ENCODE results near the gene NSMF. TPM values are rescaled to one million over a fixed set of nuclear protein-coding genes. Genes with fewer than 3 reads are reported as not detected.

NSMF gene
- total and polyA plus RNA-seq, 2 of the 4 experiments (the other 2 are of a cell fraction), result 7.7 to 40.9 TPM

GRCh38 chr9:137429974-137430722, 29.0 kb downstream of the NSMF start:
- Histone ChIP-seq H2AFZ (replicated peaks; ENCODE audit: low read length, poor library complexity) (no peak overlapping the region), H4K5ac (ENCODE audit: low read depth, low read length) (no peak overlapping the region), H3K9ac (ENCODE audit: low read depth, low read length) (no peak overlapping the region), H3K4ac (ENCODE audit: low read depth, low read length) (no peak overlapping the region), H2BK120ac (ENCODE audit: low read depth, low read length) (no peak overlapping the region), H3K27ac (ENCODE audit: insufficient read depth, low read length) (no peak overlapping the region), H3K56ac (ENCODE audit: extremely low read depth, insufficient read depth, low read length) (no peak overlapping the region), H3K9me1 (ENCODE audit: insufficient read depth, low read length) (no peaks in the 10 kb centered on the region), H4K91ac (ENCODE audit: insufficient read depth, low read depth, low read length) (no peak overlapping the region), H3K18ac (ENCODE audit: low read depth, low read length) (no peak overlapping the region), H3K4me1 (ENCODE audit: control insufficient read depth, insufficient read depth, low read length) (peaks cover 2% of the 10 kb centered on the region; the same call in 1 of the 2 replicates), H3K4me2 (ENCODE audit: low read depth, low read length) (no peak overlapping the region), H2AK5ac (ENCODE audit: low read depth, low read length) (no peak overlapping the region), H3K27me3 (ENCODE audit: control insufficient read depth, insufficient read depth, low read length) (no peaks in the 10 kb centered on the region), H3K79me1 (ENCODE audit: low read depth in 1 of 2, low read length in 2 of 2) (no peaks in the 10 kb centered on the region), H3K36me3 (ENCODE audit: control insufficient read depth, insufficient read depth, low read length) (no peaks in the 10 kb centered on the region), H3K4me3 (ENCODE audit: insufficient read depth, low read depth, low read length) (no peak overlapping the region), H3K23ac (ENCODE audit: low read depth, low read length) (no peak overlapping the region), H3K14ac (replicated peaks; ENCODE audit: low read depth, low read length) (no peak overlapping the region), H2BK15ac (ENCODE audit: low read depth, low read length) (no peak overlapping the region), H2AK9ac (replicated peaks; ENCODE audit: low read depth, low read length, poor library complexity) (no peak overlapping the region), H3K9me3 (ENCODE audit: control insufficient read depth, insufficient read depth, low read length) (no peaks in the 10 kb centered on the region), H2BK5ac (ENCODE audit: low read depth, low read length, poor library complexity, severe bottlenecking) (no peak overlapping the region), H4K20me1 (ENCODE audit: insufficient read depth, low read length) (no peaks in the 10 kb centered on the region), H2BK20ac (ENCODE audit: low read depth, low read length) (no peak overlapping the region), H4K8ac (ENCODE audit: low read depth in 2 of 2, low read length in 2 of 2) (no peak overlapping the region)
- dilution Hi-C loops (cut with HindIII; ENCODE audit: low sequenced_read_pairs, unreplicated experiment), result no loop called here
- intact Hi-C loops (cut with micrococcal nuclease), result no loop called here
- TF ChIP-seq SMC3 (IDR thresholded peaks at IDR 0.05; ENCODE audit: low read depth, low read length), result no peak
- no peak for TF ChIP-seq RFX5 (IDR thresholded peaks at IDR 0.05; ENCODE audit: low read depth, low read length)
- no peak for TF ChIP-seq RCOR1 (IDR thresholded peaks at IDR 0.05; ENCODE audit: insufficient replicate concordance, low read length)
- TF ChIP-seq, protein P1, sequence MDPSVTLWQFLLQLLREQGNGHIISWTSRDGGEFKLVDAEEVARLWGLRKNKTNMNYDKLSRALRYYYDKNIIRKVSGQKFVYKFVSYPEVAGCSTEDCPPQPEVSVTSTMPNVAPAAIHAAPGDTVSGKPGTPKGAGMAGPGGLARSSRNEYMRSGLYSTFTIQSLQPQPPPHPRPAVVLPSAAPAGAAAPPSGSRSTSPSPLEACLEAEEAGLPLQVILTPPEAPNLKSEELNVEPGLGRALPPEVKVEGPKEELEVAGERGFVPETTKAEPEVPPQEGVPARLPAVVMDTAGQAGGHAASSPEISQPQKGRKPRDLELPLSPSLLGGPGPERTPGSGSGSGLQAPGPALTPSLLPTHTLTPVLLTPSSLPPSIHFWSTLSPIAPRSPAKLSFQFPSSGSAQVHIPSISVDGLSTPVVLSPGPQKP (IDR thresholded peaks at IDR 0.05; ENCODE audit: borderline replicate concordance, low read depth, low read length), result no peak
- no peak for TF ChIP-seq MXI1 (IDR thresholded peaks at IDR 0.05; ENCODE audit: borderline replicate concordance, low read depth, low read length)
- no peak for TF ChIP-seq USF2 (IDR thresholded peaks at IDR 0.05; ENCODE audit: low read depth, low read length)
- no peak for TF ChIP-seq CHD1 (IDR thresholded peaks at IDR 0.05; ENCODE audit: low read depth, low read length)
- no peak for TF ChIP-seq CEBPB (IDR thresholded peaks at IDR 0.05; ENCODE audit: low read depth, low read length)
- no peak for TF ChIP-seq POLR2A (IDR thresholded peaks at IDR 0.05; ENCODE audit: low read depth, low read length)
- no peak for TF ChIP-seq RAD21 (IDR thresholded peaks at IDR 0.05; ENCODE audit: low read length)
- POLR2A ChIA-PET (ENCODE audit: unreplicated experiment), result no interaction called here
- 70% methylated on average over 12 of the region's 34 CpGs; no CpG with 5 or more reads in 1 of the 2 experiments for WGBS, 2 experiments (ENCODE audit: extremely low coverage in 2 of 2, insufficient read length in 1 of 2)
- CTCF ChIA-PET, result no interaction called here
- ATAC-seq (ENCODE audit: low read depth) (peak; percentile 13; the same call in 1 of the 2 replicates), DNase-seq (no peak)
- in situ Hi-C loops (cut with MboI; ENCODE audit: low sequenced_read_pairs), result no loop called here
- BruUV-seq (replicated peaks), result no TSS peak

All from IMR-90 (cell line).